Endothelial cell of umbilical vein (primary cell): ENCODE data around the gene UGT1A3. TPM values are rescaled to one million over a fixed set of nuclear protein-coding genes. Genes with fewer than 3 reads are reported as not detected.

Source experiments
- BruUV-seq: library from RNA; stranded (reverse); fragments of 400-500 nt; replicated peaks from 2 replicates; lab custom pipeline; 2021; lab: Mats Ljungman, UMichigan
- CTCF ChIA-PET: fragments of 300-600, 350-600 bp; sonication (Branson Sonifier 250); formaldehyde crosslinking; loops from one replicate; lab custom pipeline; 2021; ENCODE audit warnings: antibody characterized with exemption, inconsistent platforms; lab: Charles Lee
- POLR2A ChIA-PET: fragments of 300-600, 350-600 bp; sonication (Branson Sonifier 250); formaldehyde crosslinking; loops from one replicate; lab custom pipeline; 2021; ENCODE audit warnings: antibody characterized with exemption, inconsistent platforms; lab: Charles Lee
- DNase-seq: peaks from one replicate; pipeline ENCODE4 v3.0.0-alpha.2; 2011; ENCODE audit warnings: low read depth, low spot score
- FAIRE-seq: peaks from 2 replicates; lab custom pipeline; 2011; peaks lifted over from hg19 to GRCh38; lab: Jason Lieb, UNC
- H2AFZ ChIP-seq: 2 replicates; pipeline ENCODE4 v1.6.0; 2012; ENCODE audit warnings: low read depth, low read length, control low read depth, inconsistent platforms
- H3K27ac ChIP-seq: 2 replicates; pipeline ENCODE4 v1.5.1; 2011; ENCODE audit warnings: low read depth, mild to moderate bottlenecking, control low read depth, low read length, moderate library complexity; ENCODE audit not compliant: insufficient read depth
- H3K27me3 ChIP-seq, 2 experiments: 2 replicates each; pipeline versions ENCODE4 v1.6.0 to v1.6.1; 2011; ENCODE audit warnings: low read length in 2 of 2, mixed read lengths in 1 of 2; ENCODE audit not compliant: control insufficient read depth in 2 of 2, insufficient read depth in 2 of 2
- H3K36me3 ChIP-seq, 2 experiments: 2 replicates in 1 of 2; 3 replicates in 1 of 2; pipeline ENCODE4 v1.5.1; 2011; ENCODE audit warnings: low read length in 2 of 2, mild to moderate bottlenecking in 1 of 2, moderate library complexity in 1 of 2; ENCODE audit not compliant: control insufficient read depth in 2 of 2, insufficient read depth in 2 of 2; ENCODE audit errors: extremely low read depth in 1 of 2
- H3K4me1 ChIP-seq: 3 replicates; pipeline ENCODE4 v1.5.1; 2011; ENCODE audit warnings: mild to moderate bottlenecking, low read length; ENCODE audit not compliant: control insufficient read depth, insufficient read depth; ENCODE audit errors: extremely low read depth
- H3K4me2 ChIP-seq: 2 replicates; pipeline ENCODE4 v1.6.1; 2011; ENCODE audit warnings: low read length, control low read depth, mixed read lengths; ENCODE audit not compliant: insufficient read depth
- H3K4me3 ChIP-seq, 3 experiments: fragments of 200-600 bp in 1 of 3; sonication (generic), shearing (Covaris generic) in 1 of 3; replicated peaks in 1 of 3; 2 replicates each; pipeline ENCODE4 v1.5.1; 2011 to 2016; ENCODE audit warnings: control low read depth in 3 of 3, low read length in 3 of 3, mild to moderate bottlenecking in 2 of 3, inconsistent platforms in 1 of 3, low read depth in 1 of 3, moderate library complexity in 1 of 3; ENCODE audit not compliant: insufficient read depth in 1 of 3
- H3K79me2 ChIP-seq: 2 replicates; pipeline ENCODE4 v1.6.0; 2012; ENCODE audit warnings: low read length, inconsistent platforms; ENCODE audit not compliant: control insufficient read depth, insufficient read depth
- H3K9ac ChIP-seq: replicated peaks from 2 replicates; pipeline ENCODE3; 2011; ENCODE audit warnings: low read length, control low read depth; ENCODE audit not compliant: insufficient read depth; ENCODE audit errors: extremely low read depth
- H3K9me1 ChIP-seq: replicated peaks from 3 replicates; pipeline ENCODE4 v1.6.0; 2011; ENCODE audit warnings: mild to moderate bottlenecking, low read length; ENCODE audit not compliant: control insufficient read depth, insufficient read depth; ENCODE audit errors: extremely low read depth
- H3K9me3 ChIP-seq: replicated peaks from 2 replicates; pipeline ENCODE4 v1.5.1; 2012; ENCODE audit warnings: low read length, inconsistent platforms; ENCODE audit not compliant: control insufficient read depth, insufficient read depth
- H4K20me1 ChIP-seq: replicated peaks from 2 replicates; pipeline ENCODE3; 2011; ENCODE audit warnings: mild to moderate bottlenecking, low read length; ENCODE audit not compliant: control insufficient read depth, insufficient read depth; ENCODE audit errors: extremely low read depth
- EZH2 ChIP-seq: IDR thresholded peaks from 2 replicates; pipeline ENCODE4 v1.6.1; 2012; ENCODE audit warnings: borderline replicate concordance, low read depth, mild to moderate bottlenecking, moderate library complexity, low read length, inconsistent platforms; ENCODE audit not compliant: severe bottlenecking
- FOS ChIP-seq: IDR thresholded peaks from 2 replicates; pipeline ENCODE4 v1.6.1; 2011; ENCODE audit warnings: mild to moderate bottlenecking, low read length, moderate library complexity, borderline replicate concordance; ENCODE audit not compliant: insufficient read depth
- GATA2 ChIP-seq: IDR thresholded peaks from 2 replicates; pipeline ENCODE4 v1.7.0; 2011; ENCODE audit warnings: low read depth, mild to moderate bottlenecking, moderate library complexity, mixed read lengths, low read length; ENCODE audit not compliant: insufficient read length, insufficient read depth
- JUN ChIP-seq: IDR thresholded peaks from 2 replicates; pipeline ENCODE4 v1.6.1; 2011; ENCODE audit warnings: borderline replicate concordance, low read depth; ENCODE audit not compliant: insufficient read length, insufficient read depth
- MYC ChIP-seq: IDR thresholded peaks from one replicate; pipeline ENCODE4 v1.6.1; 2011; ENCODE audit warnings: mild to moderate bottlenecking, low read depth, low read length
- POLR2A ChIP-seq: IDR thresholded peaks from 2 replicates; pipeline ENCODE4 v1.6.1; 2012; ENCODE audit warnings: low read depth, mild to moderate bottlenecking, control low read depth, low read length
- POLR2AphosphoS5 ChIP-seq: IDR thresholded peaks from 2 replicates; pipeline ENCODE4 v1.6.1; 2012; ENCODE audit warnings: low read depth, mild to moderate bottlenecking, control low read depth, low read length, moderate library complexity; ENCODE audit not compliant: insufficient read depth
- dilution Hi-C: fragments of 300-500 bp; cut with MboI; formaldehyde crosslinking; loops from one replicate; pipeline ENCODE4 v1.15.0; 2019; ENCODE audit warnings: low sequenced_read_pairs; ENCODE audit not compliant: extremely low pct_ligation_motif_present
- intact Hi-C: fragments of 100-400 bp; cut with micrococcal nuclease; formaldehyde crosslinking; loops from one replicate; pipeline ENCODE4 v1.10.0; 2022
- polyA plus RNA-seq, 4 experiments: library from polyadenylated mRNA; depleted of rRNA in 3 of 4; stranded (reverse) in 3 of 4; unstranded in 1 of 4; fragments of >200 nt; gene quantifications; 2 replicates each; pipeline versions ENCODE4 v1.2.1 to v1.2.3, GENCODE V29; 2011 to 2012; ENCODE audit warnings: missing spikeins in 1 of 4
- total RNA-seq: library from RNA; stranded (reverse); gene quantifications from 2 replicates; pipeline ENCODE4 v1.2.3, GENCODE V29; 2021
- TF ChIP-seq, protein P1 (sequence below), 2 donors: IDR thresholded peaks; 1 replicate in 1 of 2; 2 replicates in 1 of 2; pipeline ENCODE4 v1.5.1; 2011; ENCODE audit warnings: low read length in 2 of 2, mild to moderate bottlenecking in 2 of 2, moderate library complexity in 2 of 2, control low read depth in 1 of 2, inconsistent platforms in 1 of 2, low read depth in 1 of 2; ENCODE audit not compliant: insufficient read depth in 1 of 2; ENCODE audit errors: extremely low read depth in 1 of 2
- TF ChIP-seq, protein P2 (sequence below): IDR thresholded peaks from 2 replicates; pipeline ENCODE4 v1.6.1; 2011; ENCODE audit not compliant: insufficient read depth, insufficient read length

The UGT1A3 gene
- total and polyA plus RNA-seq, 2 donors (not counting 3 experiments of a cell fraction or from before 2014, with no cell fraction given) = not detected

GRCh38 chr2:233789554-233789953, 60.7 kb downstream of the UGT1A3 start:
- dilution Hi-C loops (no loop called here), intact Hi-C loops (no loop called here)
- TF ChIP-seq JUN (no peak), GATA2 (no peak), POLR2AphosphoS5 (no peak), POLR2A (no peak), EZH2 (no peak), FOS (no peak), MYC (no peak)
- TF ChIP-seq, protein P1, sequence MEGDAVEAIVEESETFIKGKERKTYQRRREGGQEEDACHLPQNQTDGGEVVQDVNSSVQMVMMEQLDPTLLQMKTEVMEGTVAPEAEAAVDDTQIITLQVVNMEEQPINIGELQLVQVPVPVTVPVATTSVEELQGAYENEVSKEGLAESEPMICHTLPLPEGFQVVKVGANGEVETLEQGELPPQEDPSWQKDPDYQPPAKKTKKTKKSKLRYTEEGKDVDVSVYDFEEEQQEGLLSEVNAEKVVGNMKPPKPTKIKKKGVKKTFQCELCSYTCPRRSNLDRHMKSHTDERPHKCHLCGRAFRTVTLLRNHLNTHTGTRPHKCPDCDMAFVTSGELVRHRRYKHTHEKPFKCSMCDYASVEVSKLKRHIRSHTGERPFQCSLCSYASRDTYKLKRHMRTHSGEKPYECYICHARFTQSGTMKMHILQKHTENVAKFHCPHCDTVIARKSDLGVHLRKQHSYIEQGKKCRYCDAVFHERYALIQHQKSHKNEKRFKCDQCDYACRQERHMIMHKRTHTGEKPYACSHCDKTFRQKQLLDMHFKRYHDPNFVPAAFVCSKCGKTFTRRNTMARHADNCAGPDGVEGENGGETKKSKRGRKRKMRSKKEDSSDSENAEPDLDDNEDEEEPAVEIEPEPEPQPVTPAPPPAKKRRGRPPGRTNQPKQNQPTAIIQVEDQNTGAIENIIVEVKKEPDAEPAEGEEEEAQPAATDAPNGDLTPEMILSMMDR (IDR thresholded peaks at IDR 0.05; ENCODE audit: extremely low read depth in 1 of 2, insufficient read depth in 1 of 2, low read depth in 1 of 2, low read length in 2 of 2) = no peak
- TF ChIP-seq, protein P2, sequence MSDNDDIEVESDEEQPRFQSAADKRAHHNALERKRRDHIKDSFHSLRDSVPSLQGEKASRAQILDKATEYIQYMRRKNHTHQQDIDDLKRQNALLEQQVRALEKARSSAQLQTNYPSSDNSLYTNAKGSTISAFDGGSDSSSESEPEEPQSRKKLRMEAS = no peak
- CTCF ChIA-PET = no interaction called here
- POLR2A ChIA-PET = no interaction called here
- no peaks in the 10 kb centered on the region for H3K4me1 ChIP-seq
- BruUV-seq = no TSS peak
- no peaks in the 10 kb centered on the region for H3K36me3 ChIP-seq
- H3K27ac ChIP-seq = no peak overlapping the region
- H4K20me1 ChIP-seq = no peaks in the 10 kb centered on the region
- no peaks in the 10 kb centered on the region for H3K9me3 ChIP-seq
- H2AFZ ChIP-seq = no peak overlapping the region
- no peaks in the 10 kb centered on the region for H3K79me2 ChIP-seq
- H3K9ac ChIP-seq = no peak overlapping the region
- FAIRE-seq (no peak), DNase-seq (no peak)
- H3K4me2 ChIP-seq = no peak overlapping the region
- H3K4me3 ChIP-seq = no peak overlapping the region
- H3K27me3 ChIP-seq = no peaks in the 10 kb centered on the region
- no peaks in the 10 kb centered on the region for H3K9me1 ChIP-seq
